H1 (cell line): ENCODE data around the gene PYY. TPM values are rescaled to one million over a fixed set of nuclear protein-coding genes. Genes with fewer than 3 reads are reported as not detected.

Experiments
- ATF2 ChIP-seq: IDR thresholded peaks from 2 replicates; pipeline ENCODE4 v1.6.1; 2012; ENCODE audit warnings: low read length, inconsistent platforms
- CHD7 ChIP-seq: fragments of 300-600 bp; sonication (generic); IDR thresholded peaks from 2 replicates; pipeline ENCODE4 v1.7.1; 2012; ENCODE audit warnings: low read length, moderate library complexity, mild to moderate bottlenecking, inconsistent platforms; ENCODE audit not compliant: insufficient replicate concordance
- EGR1 ChIP-seq: IDR thresholded peaks from 2 replicates; pipeline ENCODE4 v1.6.1; 2011; ENCODE audit warnings: low read depth, low read length, borderline replicate concordance
- EZH2 ChIP-seq: fragments of 200-600 bp; sonication (generic); IDR thresholded peaks from 2 replicates; pipeline ENCODE4 v1.7.1; 2012; ENCODE audit warnings: low read depth, mild to moderate bottlenecking, moderate library complexity, low read length, inconsistent platforms; ENCODE audit not compliant: severe bottlenecking
- KDM1A ChIP-seq: fragments of 200-600, 300-600 bp; sonication (generic); IDR thresholded peaks from 2 replicates; pipeline ENCODE4 v1.7.1; 2016; ENCODE audit warnings: mild to moderate bottlenecking, low read length, borderline replicate concordance
- SP4 ChIP-seq: IDR thresholded peaks from 2 replicates; pipeline ENCODE4 v1.6.1; 2012; ENCODE audit warnings: low read length, inconsistent platforms
- YY1 ChIP-seq: IDR thresholded peaks from 2 replicates; pipeline ENCODE4 v1.6.1; 2011; ENCODE audit warnings: low read depth, mild to moderate bottlenecking, low read length
- polyA plus RNA-seq, 7 experiments: library from polyadenylated mRNA; depleted of rRNA in 3 of 7; stranded (reverse) in 5 of 7; unstranded in 2 of 7; fragments of >200 nt in 5 of 7; fragments of 200-250 nt in 2 of 7; gene quantifications; 1 replicate in 5 of 7; 2 replicates in 1 of 7; 4 replicates in 1 of 7; pipeline versions ENCODE4 v1.2.1 to v1.2.3, GENCODE V29; 2011 to 2013; ENCODE audit warnings: missing spikeins in 2 of 7, mixed read lengths in 2 of 7
- total RNA-seq: library from RNA; stranded (reverse); fragmentation: NEBNext Ultra II Directional; extraction: Animal tissue kit (Norgen Biotek cat#: 25700); gene quantifications from 2 replicates; pipeline ENCODE4 v1.2.1, GENCODE V29; 2021

Gene PYY
- total and polyA plus RNA-seq, 2 of the 8 experiments (the other 6 are each of a cell fraction or from before 2014, with no cell fraction given) = 0.93 to 3.4 TPM

DNA sequence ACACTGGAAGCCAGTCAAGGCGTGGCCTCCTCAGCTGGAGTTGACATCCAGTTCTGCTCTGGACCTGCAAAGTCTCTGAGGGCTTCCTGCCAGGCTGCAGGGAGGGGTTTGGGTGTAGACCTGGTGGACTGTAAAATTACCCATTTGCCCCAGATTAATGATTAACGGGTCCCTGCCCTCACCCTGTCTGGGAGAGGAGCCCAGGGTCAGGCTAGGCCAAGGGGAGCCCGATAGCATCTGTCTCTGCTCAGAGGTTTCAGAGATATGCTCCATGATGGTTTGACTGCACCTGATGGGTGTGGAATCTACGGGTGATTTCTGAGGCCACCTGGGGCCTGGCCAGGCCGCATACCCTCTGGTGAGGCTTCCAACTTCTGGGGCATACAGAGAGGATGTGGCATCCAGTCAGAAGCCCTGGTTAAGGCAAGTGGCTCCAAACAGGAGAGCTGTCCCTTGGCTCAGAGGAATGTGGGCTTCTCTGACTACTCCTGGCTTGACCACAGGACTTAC, 22.6 kb downstream of the PYY start (continued):
- TF ChIP-seq CHD7 = no peak
- TF ChIP-seq KDM1A = no peak
- no peak for TF ChIP-seq EZH2
- TF ChIP-seq EGR1 = no peak
- TF ChIP-seq YY1 = no peak
- no peak for TF ChIP-seq ATF2
- no peak for TF ChIP-seq SP4
